LHCN-M2 (cell line): Measurements from ENCODE around the gene FAM184B. TPM values are rescaled to one million over a fixed set of nuclear protein-coding genes. Genes with fewer than 3 reads are reported as not detected.
"Not testable (repeated sequence)": the region's sequence is repeated elsewhere in the genome, so short reads cannot be mapped to it uniquely, and the experiment has no call there.

Experiments used
- DNase-seq: peaks from one replicate; pipeline ENCODE4 v3.0.0-alpha.2; 2012; ENCODE audit warnings: low read depth
- total RNA-seq: library from RNA; depleted of rRNA; stranded (reverse); fragments of >200 nt; gene quantifications from 2 replicates; pipeline ENCODE4 v1.2.3, GENCODE V29; 2014

FAM184B gene
- total RNA-seq, 1 experiment from 2014 or later = not detected

DNA sequence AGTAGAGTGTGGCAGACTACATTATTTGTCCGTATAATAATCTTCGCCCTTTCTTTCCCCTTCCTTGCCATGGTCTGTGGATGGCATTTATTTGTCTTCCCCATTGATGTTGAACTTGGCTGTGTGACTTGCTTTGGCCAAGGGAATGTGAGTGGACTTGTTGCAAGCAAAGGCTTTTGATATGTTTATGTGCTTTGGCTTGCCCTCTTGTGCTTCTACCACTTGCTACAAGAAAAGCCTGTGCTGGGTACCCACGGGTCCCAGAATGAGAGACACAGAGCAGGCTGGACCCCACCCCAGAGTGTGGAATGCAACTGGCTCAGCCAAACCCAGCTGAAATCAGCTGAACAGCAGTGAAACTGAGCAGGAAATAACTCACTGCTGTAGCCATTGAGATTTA is 63.0 kb downstream of the FAM184B start:
- no peak for DNase-seq

- DNase-seq = no peak
Observed at GRCh38 chr4:17717301-17717700, 64.1 kb downstream of the FAM184B start.

GRCh38 chr4:17715511-17715910 is 65.9 kb downstream of the FAM184B start:
- no peak for DNase-seq

- DNase-seq = no peak
Observed at GRCh38 chr4:17713779-17714178, 67.6 kb downstream of the FAM184B start.

DNA sequence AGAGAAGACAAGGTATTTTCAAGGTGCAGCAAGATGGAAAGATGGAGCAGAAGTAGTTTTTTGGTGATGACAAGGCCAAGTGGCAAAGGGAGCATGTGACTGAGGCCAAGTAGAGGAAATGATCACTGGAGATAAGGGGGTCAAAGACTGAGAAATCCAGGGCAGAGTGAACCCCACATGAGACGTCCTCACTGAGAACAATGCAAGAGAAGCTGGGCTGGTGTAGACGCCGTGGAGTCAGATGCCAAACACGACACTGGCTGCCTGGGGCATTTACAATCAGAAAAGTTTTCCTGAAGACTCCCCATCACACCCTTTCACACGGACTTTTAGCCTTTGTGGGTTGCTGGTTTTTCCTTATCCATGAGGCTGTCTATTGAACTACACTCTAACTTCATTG is 69.3 kb downstream of the FAM184B start:
- no peak for DNase-seq

DNA sequence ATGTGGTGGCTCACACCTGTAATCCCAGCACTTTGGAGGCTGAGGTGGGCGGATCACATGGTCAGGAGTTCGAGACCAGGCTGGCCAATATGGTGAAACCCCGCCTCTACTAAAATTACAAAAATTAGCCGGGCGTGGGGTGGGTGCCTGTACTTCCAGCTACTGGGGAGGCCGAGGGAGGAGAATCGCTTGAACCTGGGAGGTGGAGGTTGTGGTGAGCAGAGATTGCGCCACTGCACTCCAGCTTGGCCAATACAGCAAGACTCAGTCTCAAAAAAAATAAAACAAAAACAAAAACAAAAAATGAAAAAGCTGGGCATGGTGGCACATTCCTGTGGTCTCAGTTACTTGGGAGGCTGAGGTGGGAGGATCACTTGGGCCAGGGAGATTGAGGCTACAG is 70.2 kb downstream of the FAM184B start:
- DNase-seq = not testable (repeated sequence)

DNA sequence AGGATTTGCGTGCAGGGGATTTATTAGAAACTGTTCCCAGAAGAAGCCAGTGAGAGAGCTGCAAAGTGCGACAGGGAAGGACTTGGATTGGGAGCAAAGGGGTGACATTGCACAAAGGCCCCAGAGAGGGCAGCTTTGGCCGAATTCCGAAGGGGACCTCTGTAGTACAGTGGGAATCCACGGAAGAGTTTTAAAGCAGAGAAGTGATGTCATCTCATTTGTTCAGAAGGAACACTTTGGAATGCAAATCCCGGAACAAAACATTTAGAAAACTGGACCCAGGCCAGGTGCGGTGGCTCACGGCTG is 71.7 kb downstream of the FAM184B start:
- no peak for DNase-seq

- DNase-seq = no peak
Observed at GRCh38 chr4:17708992-17709762, 72.2 kb downstream of the FAM184B start.

- no peak for DNase-seq
Observed at GRCh38 chr4:17707671-17708070, 73.8 kb downstream of the FAM184B start.

- no peak for DNase-seq
Observed at GRCh38 chr4:17705107-17705506, 76.3 kb downstream of the FAM184B start.

DNA sequence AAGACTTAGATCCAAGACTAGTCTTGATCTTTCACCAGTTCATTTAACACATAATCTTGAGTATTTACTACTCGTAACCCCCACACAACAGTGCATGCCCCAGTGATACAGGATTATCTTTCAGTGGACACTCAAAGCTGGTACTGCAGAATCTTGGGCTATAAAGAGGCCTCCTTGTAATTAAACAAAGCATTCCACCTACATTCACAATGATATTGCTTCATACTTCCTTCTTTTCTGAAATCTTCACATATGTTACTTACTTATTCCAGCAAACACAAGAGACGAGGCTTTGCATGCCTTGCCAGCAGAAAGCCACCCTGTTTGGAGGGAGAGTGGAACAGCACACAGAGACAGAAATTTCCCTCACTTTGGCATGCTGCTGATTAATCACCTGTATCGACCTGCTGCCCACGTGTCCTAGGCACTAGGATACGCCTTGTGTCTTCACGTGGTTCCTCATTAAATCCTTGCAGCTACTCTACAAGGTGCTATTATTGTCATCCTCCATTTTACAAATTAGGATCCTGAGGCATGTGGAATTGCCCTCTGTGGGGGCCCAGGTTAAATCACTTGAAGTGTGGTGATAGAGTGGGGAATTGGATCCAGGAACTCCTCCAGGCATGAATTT is 77.3 kb downstream of the FAM184B start:
- no peak for DNase-seq

DNA sequence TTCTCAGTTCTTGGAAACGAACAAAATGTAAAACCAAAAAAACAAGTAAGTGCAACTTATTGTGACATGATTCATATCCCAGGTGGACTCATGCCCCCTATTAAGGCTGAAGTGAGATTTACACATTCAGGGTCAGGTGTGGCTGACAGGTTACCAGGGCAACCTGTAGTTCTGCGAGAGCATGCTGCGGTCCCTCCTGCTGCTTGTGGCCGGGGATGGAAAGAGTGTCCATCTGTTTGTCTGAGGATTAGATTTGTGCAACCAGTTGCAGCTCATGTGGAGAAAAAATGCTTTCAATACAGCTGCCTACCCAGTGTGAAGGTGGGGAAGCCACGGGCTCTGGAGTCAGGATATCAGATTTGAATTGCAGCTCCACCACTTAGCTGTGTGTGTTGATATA is 78.8 kb downstream of the FAM184B start:
- no peak for DNase-seq

DNA sequence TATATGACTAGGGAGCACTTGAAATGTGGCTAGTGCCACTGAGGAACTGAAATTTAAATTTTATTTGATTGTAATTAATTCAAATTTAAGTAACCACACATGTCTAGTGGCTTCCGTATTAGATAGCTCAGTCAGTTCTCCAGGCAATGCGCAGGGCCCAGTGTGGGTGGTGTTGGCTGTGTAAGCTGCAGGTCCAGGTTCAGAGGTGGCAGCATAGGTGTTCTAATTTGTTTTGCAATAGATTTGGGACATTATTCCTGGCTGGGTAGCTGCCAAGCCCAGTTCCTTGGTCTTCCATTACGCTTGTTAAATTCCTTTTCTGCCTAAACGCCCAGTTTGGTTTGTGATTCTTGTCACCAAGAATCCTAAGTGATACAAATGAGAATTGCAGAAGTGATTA is 79.5 kb downstream of the FAM184B start:
- DNase-seq = no peak

- DNase-seq = no peak
Observed at GRCh38 chr4:17701138-17701839, 80.1 kb downstream of the FAM184B start.

DNA sequence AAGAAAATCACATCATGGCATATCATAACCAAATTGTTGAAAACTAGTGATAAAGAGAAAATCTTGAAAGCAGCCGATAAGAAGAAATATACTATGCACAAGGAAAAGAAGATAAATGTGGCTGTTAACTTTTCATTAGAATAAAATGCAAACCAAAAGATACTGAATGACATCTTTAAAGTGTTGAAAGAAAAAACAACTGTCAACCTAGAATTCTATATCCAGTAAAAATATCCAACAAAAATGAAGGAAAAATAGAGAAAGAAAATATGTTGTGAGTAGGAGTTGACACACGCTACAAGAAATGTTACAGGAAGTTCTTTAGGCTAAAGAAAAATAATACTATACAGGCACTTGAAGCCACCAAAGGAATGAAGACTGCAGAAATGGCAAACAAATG is 82.0 kb downstream of the FAM184B start:
- DNase-seq = no peak

GRCh38 chr4:17698116-17698515 is 83.3 kb downstream of the FAM184B start:
- DNase-seq = no peak

DNA sequence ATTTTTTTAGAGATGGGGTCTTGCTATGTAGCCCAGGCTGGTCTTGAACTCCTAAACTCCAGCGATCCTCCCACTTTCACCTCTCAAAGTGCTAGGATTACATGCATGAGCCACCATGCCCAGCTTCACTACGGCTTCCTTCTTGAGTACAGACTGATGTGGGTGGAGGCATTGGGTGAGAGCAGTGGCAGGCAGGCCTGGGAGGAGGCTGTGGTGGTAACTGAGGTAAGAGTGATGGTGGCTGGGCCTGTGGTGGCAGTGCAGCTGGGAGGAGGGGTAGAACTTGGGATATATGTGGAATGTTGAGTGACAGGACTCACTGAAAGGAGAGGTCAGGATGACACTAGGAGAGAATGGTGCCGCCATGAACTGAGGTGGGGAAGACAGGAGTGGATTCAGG is 86.1 kb downstream of the FAM184B start:
- no peak for DNase-seq

- no peak for DNase-seq
Observed at GRCh38 chr4:17694552-17694951, 86.9 kb downstream of the FAM184B start.

DNA sequence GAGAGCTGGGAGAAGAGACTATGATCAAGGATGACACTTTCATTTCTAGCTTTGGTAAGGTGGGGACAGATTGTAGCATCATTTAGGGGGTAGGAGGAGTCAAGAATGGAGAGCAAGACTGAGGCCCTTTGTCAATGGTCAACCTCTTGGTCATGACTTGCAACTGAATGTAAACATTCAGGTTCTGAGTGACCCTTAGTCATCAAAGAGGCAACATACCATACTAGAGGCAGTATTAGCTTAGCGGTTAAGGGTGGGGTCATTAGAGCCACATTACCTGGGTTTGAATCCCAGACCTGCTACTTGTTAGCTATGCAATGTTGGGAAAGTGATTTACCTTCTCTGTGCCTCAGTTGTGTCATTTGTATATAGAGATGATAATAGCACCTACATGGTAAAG is 90.5 kb downstream of the FAM184B start:
- DNase-seq = no peak

DNA sequence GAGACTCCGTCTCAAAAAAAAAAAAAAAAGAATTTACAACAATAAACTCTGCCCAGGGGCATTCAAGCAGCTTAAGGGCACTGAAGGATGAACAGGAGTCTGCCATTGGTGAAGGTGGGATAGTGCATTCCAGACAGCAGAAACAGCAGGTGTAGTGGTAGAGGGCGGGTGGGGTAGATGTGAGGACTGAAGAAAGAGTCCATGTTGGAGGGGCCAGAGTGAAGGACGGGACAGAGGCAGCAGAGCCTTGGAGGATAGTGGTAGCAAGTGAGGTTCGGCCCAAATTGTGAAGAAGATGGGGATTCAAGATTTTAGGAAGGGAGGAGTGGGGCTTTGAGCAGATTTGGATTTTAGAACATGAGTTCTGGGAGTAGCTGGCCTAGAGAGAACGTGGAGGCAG is 91.3 kb downstream of the FAM184B start:
- no peak for DNase-seq

- DNase-seq = peak; percentile 19
Observed at GRCh38 chr4:17688011-17688441, 93.4 kb downstream of the FAM184B start.

DNA sequence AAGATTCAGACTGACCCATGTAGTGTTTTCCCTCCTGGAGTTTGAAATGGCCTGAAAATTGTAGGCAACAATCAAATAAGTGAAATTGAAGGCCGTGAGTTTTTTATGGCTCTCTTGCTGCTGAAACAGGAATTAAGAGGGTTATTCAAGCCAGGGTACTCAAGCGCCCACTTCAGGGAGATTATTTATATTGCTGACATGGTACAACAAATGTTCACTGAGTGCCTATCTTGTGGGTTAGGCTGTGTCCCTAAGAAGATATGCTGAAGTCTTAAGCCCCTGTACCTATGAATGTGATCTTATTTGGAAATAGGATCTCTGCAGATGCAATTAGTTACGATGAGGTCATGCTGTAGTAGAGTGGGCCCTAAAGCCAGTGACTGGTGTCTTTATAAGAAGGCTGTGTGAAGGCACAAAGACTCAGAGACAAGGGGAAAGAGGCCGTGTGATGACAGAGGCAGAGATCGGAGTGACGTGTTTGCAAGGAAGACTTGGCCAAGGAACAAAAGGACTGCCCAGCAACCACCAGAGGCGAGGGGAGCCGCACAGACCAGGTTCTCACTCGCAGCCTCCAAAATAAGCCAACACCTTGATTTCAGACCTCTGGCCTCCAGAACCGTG is 94.1 kb downstream of the FAM184B start:
- DNase-seq = no peak
